Measurements from ENCODE around the gene FNIP2.

DNA sequence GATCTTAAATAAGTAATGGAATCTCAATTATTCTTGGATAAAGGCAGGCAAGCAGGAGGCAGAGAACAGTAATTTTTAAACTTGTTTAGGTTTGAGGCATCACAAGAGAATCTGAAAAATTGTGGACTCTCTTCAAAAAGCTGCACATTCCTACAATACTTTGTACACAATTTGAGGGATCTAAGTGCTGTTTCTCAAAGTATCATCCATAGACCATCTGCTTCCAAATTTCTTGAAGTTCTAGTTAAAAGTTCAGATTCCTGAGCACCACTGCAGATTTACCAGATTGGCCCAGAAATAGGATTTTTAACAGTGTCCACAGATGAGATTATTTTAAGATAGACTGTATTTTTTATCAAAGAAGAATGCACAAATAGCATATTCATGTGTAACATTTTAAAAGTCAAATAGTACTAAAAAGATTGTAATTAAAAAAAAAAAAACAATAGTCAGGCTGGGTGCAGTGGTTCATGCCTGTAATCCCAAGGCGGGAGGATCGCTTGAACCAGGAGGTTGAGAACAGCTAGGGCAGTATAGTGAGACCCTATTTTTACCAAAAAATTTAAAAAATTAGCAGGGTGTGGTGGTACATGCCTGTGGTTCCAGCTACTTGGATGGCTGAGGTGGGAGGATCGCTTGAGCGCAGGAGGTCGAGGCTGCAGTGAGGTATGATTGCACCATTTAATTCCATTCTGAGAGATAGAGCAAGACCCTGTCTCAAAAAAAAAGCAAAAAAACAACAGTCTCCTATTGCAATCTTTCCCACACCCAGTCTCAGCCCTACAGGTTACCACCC, 14.2 kb upstream of the FNIP2 start:
- no peak for TF ChIP-seq POLR2A (IDR thresholded peaks at IDR 0.05; ENCODE audit: low read depth, low read length)
- TF ChIP-seq SPI1 (IDR thresholded peaks at IDR 0.05; ENCODE audit: low read depth, low read length), result no peak
- TF ChIP-seq POLR2AphosphoS5 (IDR thresholded peaks at IDR 0.05; ENCODE audit: low read depth, low read length), result no peak
- no peak for TF ChIP-seq TAF1 (IDR thresholded peaks at IDR 0.05; ENCODE audit: low read depth, low read length)

Data from GM12891 (cell line).